ENCODE results near the gene CRIM1. TPM values are rescaled to one million over a fixed set of nuclear protein-coding genes. Genes with fewer than 3 reads are reported as not detected.

The CRIM1 gene
- total RNA-seq, 1 experiment from 2014 or later, result 24.1 TPM

DNA sequence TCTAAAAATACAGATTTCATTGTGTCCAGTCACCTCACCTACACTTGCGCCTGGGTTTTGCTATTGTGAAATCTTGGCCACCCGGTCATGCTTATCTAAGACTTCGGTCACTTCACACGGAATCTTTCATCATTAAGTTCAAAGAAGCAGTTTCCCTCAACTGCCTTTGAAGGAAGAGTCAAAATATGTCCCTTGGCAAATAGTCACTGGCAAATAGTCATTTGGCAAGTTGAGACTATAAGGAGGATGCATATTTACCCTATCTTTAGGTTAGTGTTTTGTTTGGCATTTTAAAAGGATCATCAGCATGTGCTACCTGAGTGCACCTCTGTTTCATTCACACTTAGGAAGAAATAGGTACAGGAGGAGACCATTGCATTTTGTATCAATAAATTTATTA, 146.5 kb downstream of the CRIM1 start:
- ATAC-seq, result no peak
- DNase-seq (ENCODE audit: low spot score), result no peak
- Mint-ChIP-seq H3K36me3 (peaks cover 22% of the 10 kb centered on the region), H3K27ac (no peak overlapping the region), H3K9me3 (no peaks in the 10 kb centered on the region), H3K27me3 (ENCODE audit: low read depth) (no peaks in the 10 kb centered on the region), H3K4me1 (peaks cover 2% of the 10 kb centered on the region), H3K4me3 (no peak overlapping the region)
- TF ChIP-seq GABPB1 (CRISPR knock-in tag; IDR thresholded peaks at IDR 0.05) (peak; percentile 92), SP1 (CRISPR knock-in tag; conservative IDR thresholded peaks at IDR 0.05) (no peak), CREM (CRISPR knock-in tag; IDR thresholded peaks at IDR 0.05) (no peak), NR3C1 (CRISPR knock-in tag; conservative IDR thresholded peaks at IDR 0.05; ENCODE audit: low read depth) (no peak)
- CTCF ChIA-PET, result interaction anchor here (1.9 kb wide), 1 partner anchor 42 kb away, joined by 5 read pairs; no protein-coding TSS in a partner anchor
- POLR2A ChIA-PET, result no interaction called here

DNA sequence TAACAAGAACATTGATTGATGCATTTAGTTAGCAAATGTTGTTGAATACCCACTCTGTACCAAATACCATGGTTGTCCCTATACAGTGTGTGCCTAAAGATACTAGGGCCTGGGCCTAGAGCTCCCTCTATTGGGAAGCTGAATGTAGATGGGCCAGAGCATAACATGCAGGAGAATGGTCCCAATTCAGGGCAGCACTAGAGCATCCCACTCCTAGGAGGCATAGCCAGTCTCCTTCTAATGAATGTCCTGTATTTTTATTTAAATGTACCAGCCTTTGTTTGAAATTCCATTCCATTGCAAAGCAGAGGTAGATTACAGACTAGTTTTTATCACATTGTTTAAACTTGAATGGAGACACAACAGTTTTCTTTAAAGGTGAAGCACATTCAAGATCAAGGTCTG, 151.8 kb downstream of the CRIM1 start:
- no peaks in the 10 kb centered on the region for H3K27me3 Mint-ChIP-seq (ENCODE audit: low read depth)
- no peaks in the 10 kb centered on the region for H3K9me3 Mint-ChIP-seq
- no peak overlapping the region for H3K4me3 Mint-ChIP-seq
- ATAC-seq (peak; percentile 100), DNase-seq (ENCODE audit: low spot score) (peak; percentile 66)
- CTCF ChIA-PET, result interaction anchor here (0.6 to 2.1 kb wide), 15 partner anchors 16 to 160 kb away, joined by 3 to 21 read pairs (median 4); no protein-coding TSS in a partner anchor
- H3K27ac Mint-ChIP-seq, result no peak overlapping the region
- H3K4me1 Mint-ChIP-seq, result peaks cover 16% of the 10 kb centered on the region
- TF ChIP-seq ZNF121 (CRISPR knock-in tag; IDR thresholded peaks at IDR 0.05), result peak; percentile 94
- 0 out of 2 replicates have a peak, but pooled peaks have one; percentile 24 for TF ChIP-seq ETV6 (CRISPR knock-in tag; IDR thresholded peaks at IDR 0.05)
- TF ChIP-seq, protein P1, sequence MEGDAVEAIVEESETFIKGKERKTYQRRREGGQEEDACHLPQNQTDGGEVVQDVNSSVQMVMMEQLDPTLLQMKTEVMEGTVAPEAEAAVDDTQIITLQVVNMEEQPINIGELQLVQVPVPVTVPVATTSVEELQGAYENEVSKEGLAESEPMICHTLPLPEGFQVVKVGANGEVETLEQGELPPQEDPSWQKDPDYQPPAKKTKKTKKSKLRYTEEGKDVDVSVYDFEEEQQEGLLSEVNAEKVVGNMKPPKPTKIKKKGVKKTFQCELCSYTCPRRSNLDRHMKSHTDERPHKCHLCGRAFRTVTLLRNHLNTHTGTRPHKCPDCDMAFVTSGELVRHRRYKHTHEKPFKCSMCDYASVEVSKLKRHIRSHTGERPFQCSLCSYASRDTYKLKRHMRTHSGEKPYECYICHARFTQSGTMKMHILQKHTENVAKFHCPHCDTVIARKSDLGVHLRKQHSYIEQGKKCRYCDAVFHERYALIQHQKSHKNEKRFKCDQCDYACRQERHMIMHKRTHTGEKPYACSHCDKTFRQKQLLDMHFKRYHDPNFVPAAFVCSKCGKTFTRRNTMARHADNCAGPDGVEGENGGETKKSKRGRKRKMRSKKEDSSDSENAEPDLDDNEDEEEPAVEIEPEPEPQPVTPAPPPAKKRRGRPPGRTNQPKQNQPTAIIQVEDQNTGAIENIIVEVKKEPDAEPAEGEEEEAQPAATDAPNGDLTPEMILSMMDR (IDR thresholded peaks at IDR 0.05), result peak; percentile 29; the same call in 1 of the 2 replicates
- TF ChIP-seq HMGXB4 (CRISPR knock-in tag; IDR thresholded peaks at IDR 0.05), result no peak
- TF ChIP-seq ZNF423 (CRISPR knock-in tag; IDR thresholded peaks at IDR 0.05), result no peak
- H3K36me3 Mint-ChIP-seq, result peaks cover 22% of the 10 kb centered on the region
- POLR2A ChIA-PET, result interaction anchor here (0.6 to 0.8 kb wide), 2 partner anchors 151 to 1269 kb away, joined by 3 read pairs; no protein-coding TSS in a partner anchor

DNA sequence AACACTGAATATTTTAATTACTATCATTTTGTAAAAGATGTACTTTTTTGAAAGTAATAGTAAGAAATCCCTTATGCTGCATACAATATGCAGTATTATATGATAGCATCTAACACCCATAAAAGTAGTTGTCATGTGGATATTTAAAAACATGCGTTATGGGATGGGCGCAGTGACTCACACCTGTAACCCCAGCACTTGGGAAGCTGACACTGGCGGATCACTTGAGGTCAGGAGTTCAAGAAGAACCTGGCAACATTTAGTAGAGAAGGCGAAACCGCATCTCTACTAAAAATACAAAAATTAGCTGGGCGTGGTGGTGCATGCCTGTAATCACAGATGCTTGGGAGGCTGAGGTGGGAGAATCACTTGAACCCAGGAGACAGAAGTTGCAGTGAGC, 153.5 kb downstream of the CRIM1 start:
- ATAC-seq (no peak), DNase-seq (ENCODE audit: low spot score) (no peak)
- TF ChIP-seq TEAD4 (CRISPR knock-in tag; IDR thresholded peaks at IDR 0.05) (no peak), FOXP1 (CRISPR knock-in tag; IDR thresholded peaks at IDR 0.05; ENCODE audit: borderline replicate concordance) (no peak), ZNF219 (CRISPR knock-in tag; IDR thresholded peaks at IDR 0.05; ENCODE audit: borderline replicate concordance) (no peak), KAT7 (CRISPR knock-in tag; IDR thresholded peaks at IDR 0.05; ENCODE audit: borderline replicate concordance) (no peak), IRF1 (CRISPR knock-in tag; IDR thresholded peaks at IDR 0.05) (no peak), TEAD1 (CRISPR knock-in tag; IDR thresholded peaks at IDR 0.05) (no peak), NFE2L1 (CRISPR knock-in tag; IDR thresholded peaks at IDR 0.05) (no peak), HMGXB4 (CRISPR knock-in tag; IDR thresholded peaks at IDR 0.05) (no peak), FOXJ3 (CRISPR knock-in tag; IDR thresholded peaks at IDR 0.05; ENCODE audit: borderline replicate concordance) (no peak), RORB (CRISPR knock-in tag; IDR thresholded peaks at IDR 0.05) (no peak)
- POLR2A ChIA-PET, result no interaction called here
- Mint-ChIP-seq H3K27ac (no peak overlapping the region), H3K4me3 (no peak overlapping the region), H3K27me3 (ENCODE audit: low read depth) (no peaks in the 10 kb centered on the region), H3K9me3 (no peaks in the 10 kb centered on the region), H3K36me3 (peaks cover 38% of the 10 kb centered on the region), H3K4me1 (peaks cover 16% of the 10 kb centered on the region)
- CTCF ChIA-PET, result no interaction called here
